ENCODE measurements around the gene ATAD2B.

GRCh38 chr2:23835423-23835822 is 91.5 kb downstream of the ATAD2B start:
- no peak for TF ChIP-seq YY1 (IDR thresholded peaks at IDR 0.05; ENCODE audit: low read depth, low read length)
- TF ChIP-seq POLR2A (IDR thresholded peaks at IDR 0.05; ENCODE audit: control extremely low read depth in 1 of 2, low read depth in 2 of 2, low read length in 2 of 2): no peak
- TF ChIP-seq SIN3A (conservative IDR thresholded peaks at IDR 0.05 in 1 of 2, IDR thresholded peaks at IDR 0.05 in 1 of 2; ENCODE audit: low read depth in 1 of 2, low read length in 2 of 2): no peak
- no peak for TF ChIP-seq CTCF (IDR thresholded peaks at IDR 0.05; ENCODE audit: control extremely low read depth in 1 of 3, insufficient read depth in 1 of 3, low read depth in 1 of 3, low read length in 3 of 3)
- no peak for TF ChIP-seq EZH2 (IDR thresholded peaks at IDR 0.05; ENCODE audit: low read depth, low read length, severe bottlenecking)
- TF ChIP-seq TAF1 (IDR thresholded peaks at IDR 0.05; ENCODE audit: low read depth, low read length): no peak
- TF ChIP-seq GABPA (IDR thresholded peaks at IDR 0.05; ENCODE audit: borderline replicate concordance, insufficient read depth, low read length): no peak
- TF ChIP-seq SP4 (IDR thresholded peaks at IDR 0.05; ENCODE audit: low read length): no peak

Data from H1 (cell line).